H1 (cell line): Measurements from ENCODE around the gene PRSS16. TPM values are rescaled to one million over a fixed set of nuclear protein-coding genes. Genes with fewer than 3 reads are reported as not detected.

Source experiments
- JUND ChIP-seq: IDR thresholded peaks from 2 replicates; pipeline ENCODE4 v1.6.1; 2011; ENCODE audit warnings: mild to moderate bottlenecking, improper control_type of control experiment, low read length
- polyA plus RNA-seq, 7 experiments: library from polyadenylated mRNA; depleted of rRNA in 3 of 7; stranded (reverse) in 5 of 7; unstranded in 2 of 7; fragments of >200 nt in 5 of 7; fragments of 200-250 nt in 2 of 7; gene quantifications; 1 replicate in 5 of 7; 2 replicates in 1 of 7; 4 replicates in 1 of 7; pipeline versions ENCODE4 v1.2.1 to v1.2.3, GENCODE V29; 2011 to 2013; ENCODE audit warnings: missing spikeins in 2 of 7, mixed read lengths in 2 of 7
- total RNA-seq: library from RNA; stranded (reverse); fragmentation: NEBNext Ultra II Directional; extraction: Animal tissue kit (Norgen Biotek cat#: 25700); gene quantifications from 2 replicates; pipeline ENCODE4 v1.2.1, GENCODE V29; 2021

PRSS16 gene
- total and polyA plus RNA-seq, 2 of the 8 experiments (the other 6 are each of a cell fraction or from before 2014, with no cell fraction given), result 20.2 to 38.9 TPM

DNA sequence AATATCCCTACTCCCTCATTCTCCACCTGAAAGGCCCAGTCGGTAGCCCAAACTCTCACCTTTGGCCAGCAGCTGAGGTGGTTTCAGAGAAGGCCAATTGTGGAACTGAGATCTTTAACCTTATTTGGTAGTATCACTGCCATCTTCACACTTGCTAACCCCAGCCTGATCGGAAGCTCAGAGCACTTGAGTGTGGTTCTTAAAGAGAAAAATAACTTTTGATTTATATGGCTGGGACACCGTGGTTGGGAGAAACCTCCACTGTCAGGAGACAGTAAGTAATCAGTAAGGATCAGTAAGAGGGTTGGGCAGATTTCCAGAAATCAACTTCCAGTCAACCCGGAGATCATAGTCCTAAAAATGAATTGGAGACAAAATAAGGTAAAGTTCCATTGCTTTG, 22.8 kb upstream of the PRSS16 start (continued):
- TF ChIP-seq JUND, result no peak
